T-helper 1 cell (primary cell): Measurements from ENCODE around the gene EIF4H.

Experiments used
- DNase-seq, 5 donors: peaks; one replicate each; pipeline ENCODE4 v3.0.0-alpha.2; 2012 to 2020

Gene EIF4H

DNA sequence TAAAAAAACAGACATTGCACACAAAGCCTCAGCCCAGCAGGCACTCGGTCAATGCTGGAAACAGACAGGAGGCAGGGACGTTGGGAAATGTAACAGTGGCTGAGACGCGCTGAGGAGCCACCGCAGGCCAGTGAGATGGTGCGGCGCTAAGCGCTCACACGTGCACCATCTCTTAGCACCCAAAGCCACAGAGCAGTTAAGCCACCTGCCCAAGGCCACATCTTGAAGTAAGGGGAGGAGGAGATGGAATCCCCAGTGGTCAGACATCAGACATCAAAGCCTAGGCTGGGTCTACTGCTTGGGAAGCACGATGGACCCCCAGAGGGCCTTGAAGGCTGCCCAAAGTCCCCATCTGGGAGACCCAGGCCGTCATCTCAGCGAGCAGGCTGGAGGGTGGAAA is 51.2 kb downstream of the EIF4H start:
- DNase-seq, result no peak

GRCh38 chr7:74226633-74227032 is 52.5 kb downstream of the EIF4H start:
- no peak for DNase-seq

- no peak for DNase-seq
Observed at GRCh38 chr7:74228951-74229900, 55.1 kb downstream of the EIF4H start.

DNA sequence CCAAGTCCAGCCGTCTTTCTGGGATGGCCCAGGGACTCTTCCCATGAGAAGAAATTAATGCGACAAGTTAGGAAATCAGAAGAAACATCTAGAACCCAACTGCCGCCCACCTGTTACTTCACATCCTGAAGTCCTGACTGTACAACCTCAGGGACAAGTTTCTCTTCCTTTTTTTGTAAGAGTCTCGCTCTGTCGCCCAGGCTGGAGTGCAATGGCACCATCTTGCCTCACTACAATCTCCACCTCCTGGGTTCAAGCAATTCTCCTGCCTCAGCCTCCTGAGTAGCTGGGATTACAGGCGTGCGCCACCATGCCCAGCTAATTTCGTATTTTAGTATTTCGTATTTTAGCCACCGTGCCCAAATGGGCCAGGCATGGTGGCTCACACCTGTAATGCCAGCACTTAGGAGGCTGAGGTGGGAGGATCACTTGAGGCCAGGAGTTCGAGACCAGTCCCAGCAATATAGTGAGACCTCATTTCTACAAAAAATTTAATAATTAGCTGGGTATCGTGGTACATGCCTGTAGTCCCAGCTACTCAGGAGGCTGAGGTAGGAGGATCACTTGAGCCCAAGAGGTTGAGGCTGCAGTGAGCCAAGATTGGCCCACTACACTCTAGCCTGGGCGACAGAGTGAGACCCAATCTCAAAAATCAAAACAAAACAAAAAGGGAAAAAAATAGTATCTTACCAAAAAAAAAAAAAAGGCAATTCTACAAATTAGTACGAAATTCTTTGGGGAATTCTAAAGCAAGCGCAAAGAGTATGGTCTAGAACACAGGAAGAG is 56.5 kb downstream of the EIF4H start:
- no peak for DNase-seq

GRCh38 chr7:74231232-74231590 is 57.1 kb downstream of the EIF4H start:
- DNase-seq, result no peak

GRCh38 chr7:74233655-74234285 is 59.6 kb downstream of the EIF4H start:
- DNase-seq, result no peak

DNA sequence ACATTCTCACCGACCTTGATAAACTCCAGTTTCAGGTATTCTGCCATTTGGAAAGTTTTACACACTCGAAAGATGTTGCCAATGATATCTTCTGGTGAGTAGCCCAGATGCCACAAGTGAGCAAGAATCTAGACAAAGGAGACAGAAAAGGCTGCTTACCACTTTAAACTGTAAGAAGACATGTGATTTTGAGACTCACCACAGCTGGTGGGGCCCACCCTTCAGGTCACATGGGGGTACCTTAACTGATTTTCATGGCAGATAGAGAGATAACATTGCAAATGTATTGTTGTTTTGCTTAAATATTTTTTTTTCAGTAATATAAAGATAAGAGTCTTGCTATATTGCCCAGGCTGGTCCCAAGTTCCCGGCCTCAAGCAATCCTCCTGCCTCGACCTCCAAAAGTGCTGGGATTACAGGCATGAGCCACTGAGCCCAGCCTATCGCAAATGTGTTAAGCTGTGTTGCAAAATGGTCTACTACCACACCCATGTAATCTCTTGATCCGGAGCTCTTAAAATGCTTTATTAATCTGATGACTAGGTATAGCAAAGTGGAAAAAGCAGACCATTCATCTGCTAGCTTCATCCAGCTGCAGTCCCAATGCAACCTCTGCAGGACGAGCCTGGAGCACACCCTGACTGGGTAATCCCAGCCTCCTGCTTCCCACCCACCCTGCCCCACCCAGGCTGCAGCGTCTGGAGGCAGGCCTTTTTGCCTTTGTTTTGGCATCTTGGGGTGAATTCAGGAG is 61.5 kb downstream of the EIF4H start:
- no peak for DNase-seq

GRCh38 chr7:74236284-74236683 is 62.1 kb downstream of the EIF4H start:
- DNase-seq, result no peak

DNA sequence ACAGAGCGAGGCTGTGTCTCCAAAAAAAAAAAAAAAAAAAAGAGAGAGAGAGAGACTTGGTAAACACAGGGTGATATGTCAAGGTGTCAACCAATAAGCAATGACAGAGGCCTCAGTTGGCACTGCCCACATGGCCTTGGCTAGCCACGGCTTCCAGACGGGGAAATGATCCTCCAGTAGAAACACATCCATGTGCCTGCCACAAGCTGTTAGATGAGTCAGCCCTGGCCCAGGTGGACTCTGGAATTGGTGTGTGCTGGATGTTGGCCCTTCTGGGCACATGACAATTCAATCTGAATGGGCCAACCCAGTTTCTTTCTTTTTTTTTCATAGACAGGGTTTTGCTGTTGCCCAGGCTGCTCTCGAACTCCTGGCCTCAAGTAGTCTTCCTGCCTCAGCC is 66.3 kb downstream of the EIF4H start:
- DNase-seq, result no peak

DNA sequence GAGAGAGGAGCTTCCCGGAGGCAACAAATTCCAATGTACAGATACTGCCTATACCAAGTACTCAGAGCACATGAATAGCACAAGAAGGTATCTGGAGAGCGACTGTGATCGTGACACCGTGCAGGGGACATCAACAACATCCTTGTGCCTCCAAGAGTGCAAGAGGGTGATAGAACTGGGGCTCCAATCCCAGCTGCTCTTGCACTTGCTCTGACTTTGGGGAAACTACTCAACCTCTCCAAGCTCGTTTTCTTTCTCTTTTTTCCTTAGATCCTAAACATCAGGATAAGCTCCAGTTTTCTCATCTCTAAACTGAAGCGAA is 67.9 kb downstream of the EIF4H start:
- no peak for DNase-seq

DNA sequence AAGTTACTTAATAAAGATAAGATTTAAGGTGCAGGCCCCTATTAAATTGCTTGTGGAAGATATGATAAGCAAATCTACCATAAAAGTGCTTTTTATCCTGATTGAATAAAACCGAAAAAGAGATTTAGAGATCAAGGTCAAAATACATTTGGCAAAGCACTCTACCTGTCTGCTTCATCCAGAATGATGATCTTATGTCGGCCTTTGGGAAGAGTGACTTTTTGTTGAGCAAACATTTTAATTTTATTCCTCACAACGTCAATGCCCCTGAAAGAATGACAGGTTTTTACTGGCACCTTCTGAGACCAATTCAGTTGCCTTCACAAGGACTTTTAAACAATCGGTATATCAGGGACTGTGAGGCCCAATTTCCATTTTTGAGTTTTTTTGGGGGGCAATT is 72.3 kb downstream of the EIF4H start:
- no peak for DNase-seq
